AG20443 (cell line): ENCODE data around the gene HPS6.
"Not testable (repeated sequence)": the region's sequence is repeated elsewhere in the genome, so short reads cannot be mapped to it uniquely, and the experiment has no call there.

ENCODE experiments used
- DNase-seq: peaks from one replicate; pipeline ENCODE4 v3.0.0; 2012; ENCODE audit warnings: low spot score, mixed read lengths

The HPS6 gene

DNA sequence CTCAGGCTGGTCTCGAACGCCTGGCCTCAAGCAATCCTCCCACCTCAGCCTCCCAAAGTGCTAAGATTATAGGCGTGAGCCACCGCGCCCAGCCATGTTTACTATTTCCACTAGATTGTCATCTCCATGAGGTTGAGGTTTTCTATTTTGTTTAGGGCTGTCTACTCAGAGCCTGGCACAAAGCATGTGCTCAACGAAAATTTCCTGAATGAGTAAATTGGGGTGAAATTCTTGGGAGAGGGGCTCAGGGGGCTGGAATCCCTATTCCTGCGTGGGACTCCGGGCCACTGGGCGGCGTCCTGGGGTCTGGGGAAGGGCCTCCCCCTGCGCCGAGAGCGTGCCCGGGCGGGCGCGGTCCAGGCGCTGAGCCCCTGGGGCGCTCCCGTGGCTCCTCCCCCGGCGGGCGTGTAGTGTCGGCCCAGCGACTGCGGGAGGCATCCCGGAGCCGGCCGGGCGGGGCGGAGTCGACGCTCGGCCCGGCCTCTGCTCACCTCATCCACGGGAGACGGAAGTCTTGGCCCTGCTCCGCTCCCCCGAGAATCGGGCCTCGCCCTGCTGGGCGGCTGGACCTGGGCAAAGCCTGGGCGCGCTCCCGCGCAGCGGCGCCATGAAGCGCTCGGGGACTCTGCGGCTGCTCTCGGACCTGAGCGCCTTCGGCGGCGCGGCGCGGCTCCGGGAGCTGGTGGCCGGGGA, at the start of gene HPS6:
Gene HPS6 (plus strand): TSS at position 482 of the 693 bp plus-strand sequence. CDS start 126 bp downstream, at position 608.
- DNase-seq, result peak; percentile 98

DNA sequence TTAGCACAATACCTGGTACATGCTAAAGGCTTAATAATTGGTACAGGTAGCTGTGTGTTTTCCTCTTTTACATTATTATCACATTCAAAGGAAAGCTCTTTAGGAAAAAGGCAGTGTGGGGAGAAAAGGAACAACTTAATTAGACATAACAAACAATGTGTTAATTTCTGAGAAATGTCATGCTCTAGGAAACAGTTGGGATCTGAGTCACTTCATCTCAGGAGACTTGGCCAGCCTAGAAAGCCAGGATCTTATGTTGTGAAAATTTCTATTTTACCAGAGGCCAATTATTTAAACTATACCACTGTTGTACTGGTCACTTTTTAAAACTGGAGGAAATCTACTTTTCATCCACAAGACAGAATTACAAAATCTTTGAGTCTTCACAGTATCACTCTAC, 48.7 kb upstream of the HPS6 start:
- DNase-seq, result peak; percentile 17

DNA sequence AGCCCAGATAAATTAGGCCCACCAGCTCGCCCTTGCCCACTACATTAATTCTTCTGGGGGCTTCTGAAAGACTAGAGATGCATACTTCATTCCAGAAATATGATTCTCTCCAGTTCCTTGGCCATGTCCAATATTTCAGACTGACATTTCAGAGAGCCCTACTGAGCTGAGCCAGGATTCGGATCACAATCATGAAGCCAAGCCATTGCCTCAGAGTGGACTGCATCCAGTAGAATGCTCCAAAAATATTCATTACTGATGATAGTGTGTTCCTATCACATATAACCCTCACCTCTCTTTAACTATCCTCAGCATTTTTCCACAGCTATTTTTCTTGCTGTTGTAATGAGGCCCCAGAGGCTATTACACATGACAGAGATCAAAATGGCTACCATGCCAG, 47.9 kb upstream of the HPS6 start:
- DNase-seq, result no peak

DNA sequence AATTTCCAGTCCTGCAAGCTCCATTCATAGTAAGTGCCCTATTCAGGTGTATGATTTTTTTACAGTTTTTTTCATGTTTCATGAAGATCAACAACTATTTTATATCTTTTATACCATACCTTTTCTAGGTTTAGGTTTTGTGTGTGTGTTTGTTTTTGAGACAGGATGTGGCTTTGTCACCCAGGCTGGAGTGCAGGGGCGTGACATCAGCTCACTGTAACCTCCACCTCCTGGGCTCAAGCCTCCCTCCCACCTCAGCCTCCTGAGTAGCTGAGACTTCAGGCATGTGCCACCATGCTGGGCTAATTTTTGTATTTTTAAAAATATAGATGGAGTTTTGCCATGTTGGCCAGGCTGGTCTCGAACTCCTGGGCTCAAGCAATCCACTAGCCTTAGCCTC, 44.2 kb upstream of the HPS6 start:
- DNase-seq, result no peak

DNA sequence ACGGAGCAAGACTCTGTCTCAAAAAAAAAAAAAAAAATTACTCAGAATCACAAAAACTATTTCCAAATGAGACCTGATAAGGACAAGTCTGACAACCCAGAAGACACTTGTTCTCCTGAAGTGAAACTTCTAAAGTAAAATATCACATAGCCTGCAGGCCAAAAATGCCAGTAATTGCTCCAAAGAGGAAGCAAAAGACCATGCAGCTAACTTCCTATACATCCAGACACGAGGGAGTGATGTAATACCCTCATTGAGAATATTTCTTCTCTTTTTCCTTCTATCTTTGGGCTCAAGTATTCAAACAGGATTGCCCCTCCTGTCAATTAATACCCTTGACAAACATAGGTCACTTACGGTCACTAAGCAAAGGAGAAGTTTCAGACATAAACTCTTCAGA, 40.4 kb upstream of the HPS6 start:
- DNase-seq, result no peak

DNA sequence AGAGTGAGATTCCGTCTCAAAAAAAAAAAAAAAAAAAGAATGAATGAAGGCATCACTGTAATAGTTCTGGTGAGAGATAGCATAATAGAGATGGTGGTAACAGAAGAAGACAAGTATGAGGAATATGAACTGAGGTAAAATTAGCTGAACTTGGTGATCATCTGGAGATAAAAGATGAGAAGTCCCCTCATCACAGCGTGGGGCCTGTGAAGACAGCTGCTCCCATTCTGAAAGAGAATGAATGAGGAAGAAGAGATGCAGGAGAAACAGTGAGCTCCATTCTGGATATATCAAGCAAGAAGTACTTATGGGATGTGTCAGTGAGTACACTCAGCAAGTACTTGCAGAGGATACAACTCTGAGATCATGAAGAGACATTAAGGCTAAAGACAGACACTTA, 37.9 kb upstream of the HPS6 start:
- no peak for DNase-seq

DNA sequence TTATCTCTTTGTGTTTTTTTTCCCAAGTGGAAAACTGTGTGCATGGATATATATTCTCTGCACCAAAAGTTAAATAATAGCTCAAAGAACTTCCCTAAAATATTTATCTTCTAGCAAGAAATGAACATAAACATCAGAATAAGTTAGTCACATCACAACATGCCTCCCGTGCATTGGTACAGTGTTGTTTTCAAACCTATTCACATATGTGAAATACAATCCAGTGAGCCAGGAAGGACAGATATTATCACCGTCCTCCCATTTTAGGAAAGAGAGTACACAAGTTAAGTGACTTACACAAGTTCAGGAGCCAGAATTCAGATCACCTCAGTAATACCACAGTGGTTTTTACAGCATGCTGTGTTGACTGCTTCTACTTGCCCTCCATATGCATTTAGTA, 31.4 kb upstream of the HPS6 start:
- DNase-seq, result no peak

DNA sequence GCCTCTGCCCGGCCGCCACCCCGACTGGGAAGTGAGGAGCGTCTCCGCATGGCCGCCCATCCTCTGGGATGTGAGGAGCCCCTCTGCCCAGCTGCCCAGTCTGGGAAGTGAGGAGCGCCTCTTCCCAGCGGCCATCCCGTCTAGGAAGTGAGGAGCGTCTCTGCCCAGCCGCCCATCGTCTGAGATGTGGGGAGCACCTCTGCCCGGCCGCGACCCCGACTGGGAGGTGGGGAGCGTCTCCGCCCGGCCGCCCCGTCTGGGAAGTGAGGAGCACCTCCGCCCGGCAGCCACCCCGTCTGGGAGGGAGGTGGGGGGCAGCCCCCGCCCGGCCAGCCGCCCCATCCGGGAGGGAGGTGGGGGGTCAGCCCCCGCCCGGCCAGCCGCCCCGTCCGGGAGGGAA, 29.3 kb upstream of the HPS6 start:
- DNase-seq, result not testable (repeated sequence)

DNA sequence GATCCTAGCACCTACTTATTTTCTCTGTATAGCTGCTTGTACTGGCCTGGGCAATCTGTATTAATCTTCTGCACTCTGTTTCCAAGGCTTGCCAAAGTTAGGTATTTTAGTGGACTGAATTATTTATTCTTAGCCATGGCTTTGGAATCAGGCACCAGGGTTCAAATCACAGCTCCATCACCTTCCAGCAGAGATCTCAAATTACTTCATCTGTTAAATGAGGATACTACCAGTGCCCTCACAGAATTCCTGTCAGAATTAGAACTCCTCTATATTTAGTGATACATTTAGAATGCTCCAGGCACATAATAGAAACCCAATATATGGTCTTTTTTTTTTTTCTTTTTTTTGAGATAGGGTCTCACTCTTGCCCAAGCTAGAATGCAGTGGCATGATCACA, 26.7 kb upstream of the HPS6 start:
- DNase-seq, result no peak

DNA sequence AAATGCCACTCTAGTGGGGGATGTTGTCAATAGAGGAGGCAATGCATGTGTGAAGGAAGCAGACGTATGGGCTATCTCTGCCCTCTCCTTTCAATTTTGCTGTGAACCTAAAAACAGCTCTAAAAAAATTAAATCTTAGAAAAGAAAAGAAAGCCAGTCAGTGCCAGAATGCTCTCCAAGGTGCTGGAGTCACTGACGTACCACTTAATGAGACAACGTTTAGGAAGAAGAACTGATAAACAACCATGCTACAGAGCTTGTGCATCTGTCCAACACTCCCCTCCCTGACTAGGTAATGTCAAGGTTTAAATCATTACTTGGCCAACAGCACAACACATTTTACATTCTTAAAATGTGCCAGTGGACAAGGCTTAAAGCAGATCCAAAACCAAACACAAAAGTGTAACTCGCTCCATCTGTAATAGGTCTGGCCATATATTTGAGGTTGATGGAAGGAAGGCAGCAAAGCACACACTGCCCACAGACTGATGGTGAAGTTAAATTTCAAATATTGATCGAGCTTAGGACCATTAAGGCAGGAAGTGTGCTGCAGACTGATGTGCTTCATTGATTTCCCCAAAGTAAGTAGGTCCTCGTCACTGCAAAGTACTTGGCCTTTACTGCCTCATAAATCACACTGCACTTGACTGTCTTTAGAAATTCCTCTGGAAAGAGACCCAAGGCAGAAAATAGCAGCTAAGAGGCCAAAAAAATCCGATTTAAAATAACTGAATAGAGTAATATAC, 24.7 kb upstream of the HPS6 start:
- DNase-seq, result no peak

DNA sequence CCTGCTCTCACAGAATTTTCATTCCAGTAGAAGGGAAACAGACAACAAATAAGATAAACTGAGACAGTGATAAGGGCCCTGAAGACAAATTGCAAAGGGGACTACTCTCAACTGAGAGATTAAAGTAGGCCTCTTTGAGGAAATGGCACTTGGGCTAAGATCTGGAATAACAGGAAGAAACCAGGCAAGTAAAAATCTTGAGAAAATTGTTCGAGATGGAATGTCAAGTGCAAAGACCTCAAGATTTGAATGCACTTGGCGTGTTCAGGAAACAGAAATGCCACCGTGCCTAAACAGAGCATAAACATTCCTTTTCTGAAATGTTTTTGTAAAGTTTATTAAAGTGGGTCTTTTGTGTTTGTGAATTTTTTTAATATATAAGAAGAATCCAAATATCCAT, 19.9 kb upstream of the HPS6 start:
- no peak for DNase-seq

DNA sequence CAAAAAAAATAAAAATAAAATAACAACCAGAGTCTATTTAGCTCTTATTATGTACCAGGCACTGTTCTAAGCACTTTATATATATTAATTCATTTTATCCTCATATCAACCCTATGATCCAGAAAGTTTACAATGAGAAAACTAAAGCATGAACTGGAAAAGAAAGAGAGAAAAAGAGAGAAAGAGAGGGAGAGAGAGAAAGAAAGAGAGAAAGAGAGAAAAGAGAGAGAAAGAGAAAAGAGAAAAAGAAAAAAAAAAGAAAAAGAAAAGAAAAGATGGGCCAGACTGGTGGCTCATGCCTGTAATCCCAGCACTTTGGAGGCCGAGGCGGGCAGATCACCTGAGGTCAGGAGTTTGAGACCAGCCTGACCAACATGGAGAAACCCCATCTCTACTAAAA, 19.1 kb upstream of the HPS6 start:
- DNase-seq, result no peak

DNA sequence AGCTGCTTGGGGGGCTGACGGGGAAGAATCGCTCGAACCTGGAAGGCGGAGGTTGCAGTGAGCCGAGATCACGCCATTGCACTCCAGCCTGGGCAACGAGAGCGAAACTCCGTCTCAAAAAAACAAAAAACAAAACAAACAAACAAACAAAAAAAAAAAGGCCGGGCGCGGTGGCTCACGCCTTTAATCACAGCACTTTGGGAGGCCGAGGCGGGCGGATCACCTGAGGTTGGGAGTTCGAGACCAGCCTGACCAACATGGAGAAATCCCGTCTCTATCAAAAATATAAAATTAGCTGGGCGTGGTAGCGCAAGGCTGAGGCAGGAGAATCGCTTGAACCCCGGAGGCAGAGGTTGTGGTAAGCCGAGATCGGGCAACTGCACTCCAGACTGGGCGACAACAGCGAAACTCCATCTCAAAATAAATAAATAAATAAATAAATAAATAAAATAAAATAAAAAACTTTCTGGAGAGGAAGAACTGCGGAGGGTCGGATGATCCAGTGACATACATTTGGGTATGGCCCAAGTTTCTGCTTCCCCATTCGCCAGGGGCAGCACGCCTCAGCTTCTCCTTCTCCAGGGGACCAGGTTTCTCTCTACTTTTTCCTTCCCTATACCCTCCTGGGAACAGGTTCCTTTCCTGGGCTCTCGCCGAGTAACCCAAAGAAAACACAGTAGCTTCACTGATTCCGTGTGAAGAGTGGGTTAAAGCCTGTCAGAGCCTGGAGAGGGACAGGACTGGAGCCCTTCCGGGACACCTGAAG, 10.1 kb upstream of the HPS6 start:
- not testable (repeated sequence) for DNase-seq

DNA sequence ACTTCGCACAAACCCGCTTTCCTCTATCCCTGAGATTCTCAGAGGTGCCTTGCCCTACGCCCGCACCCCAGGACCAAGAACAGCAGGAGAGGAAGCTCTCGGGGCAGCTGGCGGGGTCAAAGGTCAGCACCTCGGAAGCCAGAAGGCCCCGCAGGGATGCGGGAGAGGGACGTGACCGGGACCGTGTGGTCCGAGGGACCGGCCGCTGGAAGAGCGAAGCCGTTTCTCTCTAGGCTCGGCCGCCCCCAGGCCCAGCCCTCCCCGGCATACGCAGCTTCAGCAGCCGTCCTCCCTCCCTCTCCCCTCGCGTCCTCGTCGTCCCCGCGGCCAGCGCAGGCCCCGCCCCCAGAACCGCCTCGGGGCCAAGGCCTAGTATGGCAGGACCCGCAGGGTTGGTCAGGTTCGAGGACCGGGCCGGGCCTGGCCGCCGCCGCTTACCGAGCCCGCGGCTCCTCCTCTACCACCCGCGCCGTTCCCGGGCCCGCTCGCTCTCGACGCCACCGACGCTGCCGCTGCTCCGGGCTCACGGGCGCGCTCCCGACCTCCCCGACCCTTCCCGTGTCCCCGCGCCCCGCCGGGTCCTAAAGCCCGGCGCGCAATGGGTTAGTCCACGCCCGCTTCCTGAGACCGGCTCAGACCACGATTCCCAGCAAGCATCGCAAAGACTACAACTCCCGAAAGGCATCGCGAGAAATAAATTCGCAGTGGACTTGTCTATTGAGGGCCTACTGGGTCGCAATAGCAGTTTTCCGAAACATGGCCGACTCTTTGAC, 9.3 kb upstream of the HPS6 start, which contains the start of gene ARMH3:
Gene ARMH3 (minus strand): TSS at position 527 of the 773 bp plus-strand sequence. CDS start 16,059 bp downstream, outside the sequence.
- peak; percentile 98 for DNase-seq

DNA sequence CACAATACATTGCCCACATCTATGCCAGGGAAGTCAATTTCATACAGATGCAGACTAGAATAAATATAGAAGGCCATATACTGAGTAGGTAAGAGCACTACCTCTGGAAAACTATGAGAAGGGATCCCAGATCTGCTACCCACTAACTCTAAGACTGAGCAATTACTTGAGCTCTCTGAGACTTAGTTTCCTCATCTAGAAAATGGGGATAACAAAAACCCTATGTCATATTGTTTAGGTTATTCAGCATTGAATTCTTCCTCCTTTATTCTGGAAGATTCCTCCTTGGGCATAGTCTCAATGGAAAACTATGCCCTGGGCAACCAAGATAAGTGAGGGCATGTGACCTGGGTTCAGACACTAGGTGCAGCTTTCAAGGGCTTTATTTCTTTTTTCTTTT, 5.2 kb upstream of the HPS6 start:
- DNase-seq, result no peak

DNA sequence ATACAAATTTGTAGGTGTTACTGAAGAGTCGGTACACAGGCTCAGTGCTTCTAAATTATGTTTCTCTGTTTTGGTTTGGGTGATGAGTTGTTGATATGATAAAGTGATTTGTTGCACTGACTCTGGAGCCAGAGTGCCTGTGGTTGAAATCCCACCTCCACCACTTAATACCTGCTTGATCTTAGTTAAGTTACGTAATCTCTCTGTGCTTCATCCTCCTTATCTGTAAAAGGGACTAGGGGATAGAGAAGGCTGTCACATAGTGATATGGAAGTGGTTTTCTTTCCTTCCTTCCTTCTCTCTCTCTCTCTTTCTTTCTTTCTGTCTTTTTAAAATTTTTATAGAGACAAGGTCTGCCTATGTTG, 664 bp upstream of the HPS6 start:
- DNase-seq, result no peak

DNA sequence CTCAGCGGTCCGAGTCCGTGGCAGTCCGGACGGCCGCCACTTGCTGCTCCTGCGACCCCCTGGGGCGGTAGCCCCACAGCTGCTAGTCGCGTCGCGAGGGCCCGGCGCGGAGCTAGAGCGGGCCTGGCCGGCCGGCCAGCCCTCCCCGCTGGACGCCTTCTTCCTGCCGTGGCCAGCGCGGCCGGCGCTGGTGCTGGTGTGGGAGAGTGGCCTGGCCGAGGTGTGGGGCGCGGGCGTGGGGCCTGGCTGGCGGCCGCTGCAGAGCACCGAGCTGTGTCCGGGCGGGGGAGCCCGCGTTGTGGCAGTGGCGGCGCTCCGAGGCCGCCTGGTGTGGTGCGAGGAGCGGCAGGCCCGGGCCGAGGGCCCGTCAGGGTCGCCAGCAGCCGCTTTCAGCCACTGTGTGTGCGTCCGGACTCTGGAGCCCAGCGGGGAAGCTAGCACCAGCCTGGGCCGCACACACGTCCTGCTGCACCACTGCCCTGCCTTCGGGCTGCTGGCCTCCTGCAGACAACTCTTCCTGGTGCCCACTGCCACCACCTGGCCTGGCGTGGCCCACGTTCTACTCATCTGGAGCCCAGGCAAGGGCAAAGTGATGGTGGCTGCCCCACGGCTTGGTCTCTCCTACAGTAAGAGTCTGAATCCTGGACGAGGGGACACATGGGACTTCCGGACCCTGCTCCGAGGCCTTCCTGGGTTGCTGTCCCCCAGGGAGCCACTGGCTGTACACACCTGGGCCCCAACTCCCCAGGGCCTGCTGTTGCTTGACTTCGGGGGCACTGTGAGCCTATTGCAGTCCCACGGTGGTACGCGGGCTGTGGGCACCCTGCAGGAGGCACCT, 631 bp downstream of the HPS6 start:
- peak; percentile 62 for DNase-seq

DNA sequence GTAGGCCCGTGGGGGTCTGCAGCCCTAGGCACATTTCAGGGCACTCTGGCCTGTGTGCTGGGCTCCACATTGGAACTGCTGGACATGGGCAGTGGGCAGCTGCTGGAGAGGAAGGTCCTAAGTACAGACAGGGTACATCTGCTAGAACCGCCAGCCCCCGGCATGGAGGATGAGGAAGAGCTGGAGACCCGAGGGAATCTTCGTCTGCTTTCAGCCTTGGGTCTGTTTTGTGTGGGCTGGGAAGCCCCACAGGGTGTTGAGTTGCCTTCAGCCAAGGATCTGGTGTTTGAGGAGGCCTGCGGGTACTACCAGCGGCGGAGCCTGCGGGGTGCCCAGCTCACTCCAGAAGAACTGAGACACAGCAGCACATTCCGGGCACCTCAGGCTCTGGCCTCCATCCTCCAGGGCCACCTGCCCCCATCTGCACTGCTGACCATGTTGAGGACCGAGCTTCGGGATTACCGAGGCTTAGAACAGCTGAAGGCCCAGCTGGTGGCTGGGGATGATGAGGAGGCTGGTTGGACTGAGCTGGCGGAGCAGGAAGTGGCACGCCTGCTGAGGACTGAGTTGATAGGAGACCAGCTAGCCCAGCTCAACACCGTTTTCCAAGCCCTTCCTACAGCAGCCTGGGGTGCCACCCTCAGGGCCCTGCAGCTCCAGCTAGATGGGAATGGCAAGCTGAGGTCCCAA, 1.4 kb downstream of the HPS6 start:
- DNase-seq, result no peak

DNA sequence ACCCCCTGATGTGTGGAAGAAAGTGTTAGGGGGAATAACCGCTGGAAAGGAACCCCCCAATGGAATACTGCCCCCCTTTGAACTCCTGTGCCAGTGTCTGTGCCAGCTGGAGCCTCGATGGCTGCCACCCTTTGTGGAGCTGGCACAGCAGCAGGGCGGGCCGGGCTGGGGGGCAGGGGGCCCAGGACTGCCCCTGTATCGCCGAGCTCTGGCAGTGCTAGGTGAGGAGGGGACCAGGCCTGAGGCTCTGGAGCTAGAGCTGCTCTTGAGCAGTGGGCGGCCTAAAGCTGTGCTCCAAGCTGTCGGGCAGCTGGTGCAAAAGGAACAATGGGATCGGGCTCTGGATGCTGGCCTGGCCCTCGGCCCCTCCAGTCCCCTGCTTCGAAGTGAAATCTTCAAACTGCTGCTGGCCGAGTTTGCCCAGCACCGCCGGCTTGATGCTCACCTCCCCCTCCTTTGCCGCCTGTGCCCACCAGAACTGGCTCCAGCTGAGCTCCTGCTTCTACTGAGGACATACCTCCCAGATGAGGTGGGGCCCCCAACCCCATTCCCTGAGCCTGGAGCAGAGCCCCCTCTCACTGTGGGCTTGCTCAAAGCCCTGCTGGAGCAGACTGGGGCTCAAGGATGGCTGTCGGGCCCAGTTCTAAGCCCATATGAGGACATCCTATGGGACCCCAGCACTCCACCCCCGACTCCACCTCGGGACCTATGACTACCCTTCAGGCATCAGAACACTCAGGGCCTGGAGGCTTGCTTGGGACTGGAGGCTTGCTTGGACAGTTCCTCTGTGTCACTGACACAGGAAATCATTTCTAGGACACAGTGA, 2.2 kb downstream of the HPS6 start:
- no peak for DNase-seq

DNA sequence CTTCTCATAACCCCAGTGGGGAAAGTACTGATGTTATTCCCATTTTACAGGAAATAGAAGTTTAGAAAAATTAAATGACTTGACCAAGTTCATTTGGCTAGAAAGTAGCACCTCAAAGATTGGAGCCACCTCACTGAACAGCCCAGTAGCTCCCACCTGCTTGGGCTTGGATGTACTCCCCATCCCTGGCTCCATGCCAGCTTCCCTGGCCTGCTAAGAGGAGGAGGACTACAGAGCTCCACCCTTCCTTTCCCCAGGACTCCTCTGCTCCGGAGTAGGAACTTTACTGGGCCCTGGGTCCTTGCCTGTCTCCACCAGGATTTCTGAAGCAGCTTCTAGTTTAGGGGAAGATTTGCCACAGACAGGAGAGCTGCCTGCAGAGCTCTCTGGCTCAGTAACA, 3.1 kb downstream of the HPS6 start:
- DNase-seq, result no peak
